ENCODE results near the gene PSAPL1.
"Not testable (repeated sequence)": the region's sequence is repeated elsewhere in the genome, so short reads cannot be mapped to it uniquely, and the experiment has no call there.

Gene PSAPL1

GRCh38 chr4:7458477-7458876 is 23.7 kb upstream of the PSAPL1 start:
- no peak for DNase-seq

DNA sequence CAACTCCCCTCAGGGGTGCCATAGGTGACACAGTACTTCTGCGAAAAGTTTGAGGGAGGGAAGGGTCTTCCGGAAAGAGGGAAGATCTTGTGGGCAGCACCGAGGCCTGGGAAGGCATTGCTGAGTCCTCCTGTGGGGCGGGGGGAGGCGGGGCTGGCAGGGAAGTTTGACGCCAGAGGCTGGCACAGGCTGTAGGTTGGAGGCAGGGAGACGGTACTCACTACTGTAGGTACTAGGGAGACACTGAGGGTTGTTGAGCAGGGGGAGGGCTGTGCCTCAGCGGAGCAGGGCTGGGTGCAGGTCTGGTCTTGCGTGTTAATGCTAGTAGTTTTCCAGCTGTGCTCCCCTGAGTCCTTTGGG is 23.3 kb upstream of the PSAPL1 start:
- DNase-seq: no peak

- no peak for DNase-seq
These were observed 22.7 kb upstream of the PSAPL1 start for GRCh38 chr4:7457201-7458065.

DNA sequence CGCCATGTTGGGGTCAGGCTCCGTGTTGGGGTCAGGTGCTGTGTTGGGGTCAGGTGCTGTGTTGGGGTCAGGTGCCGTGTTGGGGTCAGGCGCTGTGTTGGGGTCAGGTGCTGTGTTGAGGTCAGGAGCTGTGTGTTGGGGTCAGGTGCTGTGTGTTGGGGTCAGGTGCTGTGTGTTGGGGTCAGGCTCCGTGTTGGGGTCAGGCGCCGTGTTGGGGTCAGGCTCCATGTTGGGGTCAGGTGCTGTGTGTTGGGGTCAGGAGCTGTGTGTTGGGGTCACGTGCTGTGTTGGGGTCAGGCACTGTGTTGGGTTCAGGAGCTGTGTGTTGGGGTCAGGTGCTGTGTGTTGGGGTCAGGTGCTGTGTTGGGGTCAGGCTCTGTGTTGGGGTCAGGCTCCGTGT is 18.1 kb upstream of the PSAPL1 start:
- DNase-seq: not testable (repeated sequence)

- no peak for DNase-seq
These were observed 17.1 kb upstream of the PSAPL1 start for GRCh38 chr4:7451800-7452199.

GRCh38 chr4:7451434-7451789 is 16.7 kb upstream of the PSAPL1 start:
- DNase-seq: no peak

DNA sequence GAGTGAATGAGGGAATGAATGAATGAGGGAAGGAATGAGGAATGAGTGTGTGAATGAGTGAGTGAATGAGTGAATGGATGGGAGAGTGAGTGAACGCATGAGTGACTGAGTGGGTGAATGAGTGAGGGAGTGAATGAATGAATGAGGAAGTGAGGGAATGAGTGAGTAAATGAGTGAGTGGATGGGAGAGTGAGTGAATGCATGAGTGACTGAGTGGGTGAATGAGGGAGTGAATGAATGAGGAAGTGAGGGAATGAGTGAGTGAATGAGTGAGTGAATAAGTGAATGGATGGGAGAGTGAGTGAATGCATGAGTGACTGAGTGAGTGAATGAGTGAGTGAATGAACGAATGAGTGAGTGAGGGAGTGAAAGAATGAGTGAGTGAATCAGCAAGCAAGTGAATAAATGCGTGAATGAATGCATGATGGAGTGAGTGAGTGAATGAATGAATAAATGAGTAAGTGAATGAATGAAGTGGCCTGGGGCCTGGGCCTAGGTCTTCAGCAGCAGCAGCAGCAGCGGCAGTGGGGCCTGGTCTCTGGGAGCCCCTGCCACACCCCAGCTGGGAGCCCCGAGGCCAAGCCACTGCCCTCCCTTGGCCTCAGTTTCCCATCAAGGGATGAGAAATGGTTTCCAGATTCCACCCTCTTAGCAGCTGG is 16.2 kb upstream of the PSAPL1 start:
- no peak for DNase-seq

- DNase-seq: no peak
These were observed 13.3 kb upstream of the PSAPL1 start for GRCh38 chr4:7448036-7448435.

DNA sequence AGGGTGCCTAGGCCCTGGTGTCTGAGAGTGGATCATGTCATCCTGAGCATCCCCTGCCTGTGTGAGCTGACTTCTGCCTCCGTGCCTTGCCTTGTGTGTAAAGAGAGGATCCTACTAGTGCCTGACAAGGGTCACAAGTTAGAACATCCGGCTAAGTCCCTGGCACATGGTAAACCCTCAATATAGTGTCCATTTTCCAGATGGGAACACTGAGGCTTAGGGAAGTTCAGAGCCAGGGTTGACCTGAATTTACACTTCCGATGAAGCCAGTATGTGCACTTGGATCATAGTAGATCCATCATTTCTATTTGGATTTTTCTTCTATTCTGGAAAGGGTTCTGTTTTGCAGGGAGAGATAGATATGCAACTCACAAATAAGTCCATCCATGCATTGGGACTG is 12.5 kb upstream of the PSAPL1 start:
- no peak for DNase-seq

DNA sequence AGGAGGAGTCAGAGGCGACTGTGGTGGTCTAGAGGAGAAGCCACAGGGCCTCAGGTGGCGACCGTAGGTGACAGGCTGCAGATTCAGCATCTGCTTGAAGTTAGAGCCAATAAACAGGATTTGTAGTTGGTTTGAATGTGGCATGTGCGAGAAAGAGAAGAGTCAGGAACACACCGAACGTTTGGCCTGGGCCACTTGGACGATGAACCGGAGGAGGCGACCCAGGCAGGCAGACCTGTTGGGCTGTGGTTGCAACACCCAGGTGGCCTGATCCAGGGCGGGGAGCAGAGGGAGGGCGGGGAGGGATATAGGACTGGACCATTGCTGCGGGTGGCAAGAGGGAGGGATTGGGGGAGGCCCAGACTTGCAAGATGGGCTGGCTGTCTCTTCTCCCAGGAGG is 10.0 kb upstream of the PSAPL1 start:
- DNase-seq: no peak

- no peak for DNase-seq
These were observed 9.6 kb upstream of the PSAPL1 start for GRCh38 chr4:7444314-7444713.

- no peak for DNase-seq
These were observed 7.9 kb upstream of the PSAPL1 start for GRCh38 chr4:7442574-7443162.

GRCh38 chr4:7441201-7441600 is 6.5 kb upstream of the PSAPL1 start:
- DNase-seq: no peak

DNA sequence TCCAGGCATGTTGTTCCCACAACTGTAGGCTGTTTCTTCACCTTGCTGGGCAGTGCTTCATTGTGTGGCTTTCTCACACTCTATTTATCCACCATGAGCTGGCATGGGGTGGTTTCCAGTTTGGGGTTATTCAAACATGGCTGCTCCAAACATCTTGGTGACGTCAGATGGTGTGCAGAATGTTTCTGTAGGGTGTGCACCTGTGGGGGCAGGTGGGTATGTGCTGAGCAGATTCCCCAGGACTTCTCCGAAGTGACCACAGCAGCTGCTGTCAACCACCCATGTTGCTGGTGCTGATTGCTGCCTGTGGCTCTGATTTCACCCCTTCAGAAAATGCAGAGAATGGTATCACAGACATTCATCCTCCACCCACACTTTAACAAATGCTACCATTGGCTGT is 5.0 kb upstream of the PSAPL1 start:
- DNase-seq: no peak

DNA sequence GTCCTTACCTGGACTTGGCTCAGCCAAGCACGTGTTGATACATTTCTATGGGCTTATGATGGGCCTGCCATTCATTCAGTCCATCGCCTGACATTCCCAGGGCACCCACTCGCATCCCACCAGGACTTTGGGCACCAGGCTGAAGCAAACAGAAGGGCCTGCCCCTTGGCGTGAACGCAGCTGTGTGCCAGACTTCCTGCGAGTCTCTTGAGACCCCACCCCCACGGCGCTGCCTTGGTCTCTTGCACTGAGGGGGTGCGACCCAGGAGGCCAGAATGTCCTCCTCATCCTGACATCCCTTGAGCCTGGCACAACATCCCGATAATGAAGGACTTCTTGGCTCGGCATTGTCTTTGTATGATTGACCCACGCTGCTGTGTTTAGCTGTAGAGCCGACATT is 1.5 kb upstream of the PSAPL1 start:
- no peak for DNase-seq

DNA sequence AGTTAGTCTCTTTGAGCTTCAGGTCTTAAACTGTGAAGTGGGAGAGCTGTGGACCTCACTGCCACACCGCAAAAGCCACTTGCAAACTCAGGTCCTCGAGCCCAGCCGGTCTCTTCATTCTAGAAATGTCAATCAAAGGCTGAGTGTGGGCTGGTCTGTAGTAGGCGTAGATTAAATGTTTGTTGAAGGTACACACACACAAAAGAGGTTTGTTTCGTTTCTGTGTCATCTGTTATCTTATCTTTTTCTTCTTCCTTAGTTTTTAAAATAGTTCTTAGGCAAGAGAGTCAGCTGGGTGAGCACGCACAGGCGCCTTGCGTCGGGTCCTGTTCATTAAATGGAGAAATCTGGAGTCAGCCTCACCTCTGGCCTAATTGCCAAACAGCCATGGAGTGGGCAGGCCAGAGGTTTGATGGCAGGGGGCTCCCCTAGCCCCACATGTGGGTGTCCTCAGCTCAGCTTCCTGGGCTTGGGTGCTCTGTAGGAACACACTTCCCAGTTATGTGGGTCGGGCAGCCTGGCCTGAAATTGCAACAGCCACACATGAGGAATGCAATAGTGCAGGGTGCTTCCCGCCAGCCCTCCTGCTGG is 836 bp upstream of the PSAPL1 start:
- no peak for DNase-seq

DNA sequence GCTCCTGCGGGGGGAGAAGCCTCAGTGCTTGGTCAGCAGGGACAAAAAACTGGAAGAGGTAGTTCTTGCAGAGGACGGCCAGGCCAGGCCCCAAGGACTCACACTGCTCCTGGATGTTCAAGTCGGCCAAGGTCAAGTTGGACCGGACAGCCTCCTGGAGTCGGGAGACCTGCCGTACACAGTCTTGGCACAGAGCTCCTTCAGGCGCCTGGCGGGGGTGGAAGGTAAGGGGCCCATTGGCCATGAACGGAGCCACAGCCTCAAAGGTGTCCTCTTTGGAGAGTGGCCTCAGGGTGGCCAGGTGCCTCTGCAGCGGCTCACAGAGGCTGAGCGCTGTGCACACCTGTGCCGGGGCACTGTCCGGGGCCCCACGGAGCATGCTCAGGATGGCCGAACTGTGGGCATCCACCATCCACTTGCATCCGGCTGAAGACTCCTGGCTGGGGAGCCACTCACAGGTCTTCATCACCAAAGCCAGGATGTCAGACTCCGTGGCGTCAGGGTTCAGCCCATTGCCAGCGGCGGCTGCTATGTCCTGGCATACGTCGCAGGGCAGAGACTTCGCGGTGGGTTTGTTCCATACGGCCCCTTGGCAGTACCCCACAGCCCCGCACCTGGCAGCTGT is 477 bp downstream of the PSAPL1 start:
- DNase-seq: no peak

- no peak for DNase-seq
These were observed 1.2 kb downstream of the PSAPL1 start for GRCh38 chr4:7433376-7434140.

- DNase-seq: no peak
These were observed 2.0 kb downstream of the PSAPL1 start for GRCh38 chr4:7432531-7433375.

GRCh38 chr4:7431696-7432530 is 2.8 kb downstream of the PSAPL1 start:
- no peak for DNase-seq

Measured in activated CD4-positive, alpha-beta T cell treated with anti-CD3 and anti-CD28 coated beads, Interleukin-2, amount 50 U/mL, for 1 hour (primary cell).